Stimulated activated CD4-positive, alpha-beta T cell treated with anti-CD3 and anti-CD28 coated beads, TNF-alpha, amount 100 ng/mL, for 48 hours (primary cell): ENCODE results near the gene GTF2A1L.
"Not testable (repeated sequence)": the region's sequence is repeated elsewhere in the genome, so short reads cannot be mapped to it uniquely, and the experiment has no call there.

ENCODE experiments used
- DNase-seq, 3 donors: peaks; one replicate each; pipeline ENCODE4 v3.0.0-alpha.2; 2020; ENCODE audit warnings: low read depth in 3 of 3

The GTF2A1L gene

GRCh38 chr2:48699348-48699930 lies 81.8 kb downstream of the GTF2A1L start:
- no peak for DNase-seq

- not testable (repeated sequence) for DNase-seq
Measured at GRCh38 chr2:48703621-48704020, 86.0 kb downstream of the GTF2A1L start.

- DNase-seq, result no peak
Measured at GRCh38 chr2:48707466-48707865, 89.8 kb downstream of the GTF2A1L start.

GRCh38 chr2:48709096-48710034 lies 91.7 kb downstream of the GTF2A1L start:
- no peak for DNase-seq

- DNase-seq, result no peak
Measured at GRCh38 chr2:48711343-48711742, 93.7 kb downstream of the GTF2A1L start.

- DNase-seq, result no peak
Measured at GRCh38 chr2:48712151-48712550, 94.5 kb downstream of the GTF2A1L start.

- DNase-seq, result no peak
Measured at GRCh38 chr2:48713647-48714046, 96.0 kb downstream of the GTF2A1L start.

- DNase-seq, result no peak
Measured at GRCh38 chr2:48714245-48714644, 96.6 kb downstream of the GTF2A1L start.

GRCh38 chr2:48715042-48715899 lies 97.6 kb downstream of the GTF2A1L start:
- DNase-seq, result no peak

- DNase-seq, result no peak
Measured at GRCh38 chr2:48715956-48716355, 98.3 kb downstream of the GTF2A1L start.

GRCh38 chr2:48717846-48718245 lies 100.2 kb downstream of the GTF2A1L start:
- DNase-seq, result no peak

- DNase-seq, result no peak
Measured at GRCh38 chr2:48719480-48720177, 102.0 kb downstream of the GTF2A1L start.

GRCh38 chr2:48721158-48721557 lies 103.5 kb downstream of the GTF2A1L start:
- no peak for DNase-seq

GRCh38 chr2:48722391-48722790 lies 104.7 kb downstream of the GTF2A1L start:
- no peak for DNase-seq

- no peak for DNase-seq
Measured at GRCh38 chr2:48723129-48723528, 105.5 kb downstream of the GTF2A1L start.

GRCh38 chr2:48724278-48724677 lies 106.6 kb downstream of the GTF2A1L start:
- no peak for DNase-seq

GRCh38 chr2:48725696-48726494 lies 108.2 kb downstream of the GTF2A1L start:
- no peak for DNase-seq

- no peak for DNase-seq
Measured at GRCh38 chr2:48727560-48727959, 109.9 kb downstream of the GTF2A1L start.

- DNase-seq, result no peak
Measured at GRCh38 chr2:48728295-48728694, 110.6 kb downstream of the GTF2A1L start.

GRCh38 chr2:48728840-48729239 lies 111.2 kb downstream of the GTF2A1L start:
- no peak for DNase-seq
